HCT116 (cell line): ENCODE results near the gene VASN. TPM values are rescaled to one million over a fixed set of nuclear protein-coding genes. Genes with fewer than 3 reads are reported as not detected.

Experiments used
- ATAC-seq: fragments of 200-7000 bp; cut with Tn5 transposase; 2 replicates; pipeline ENCODE4 v1.9.1; 2020; ENCODE audit warnings: mild to moderate bottlenecking, moderate library complexity
- BruUV-seq: library from RNA; stranded (reverse); fragments of 400-500 nt; replicated peaks from 2 replicates; lab custom pipeline; 2021; lab: Mats Ljungman, UMichigan
- CTCF ChIA-PET: fragments of 300-600 bp; sonication (Branson Sonifier 250); formaldehyde crosslinking; loops from one replicate; lab custom pipeline; 2021; ENCODE audit warnings: antibody characterized with exemption; lab: Charles Lee
- POLR2A ChIA-PET: fragments of 300-600, 350-600 bp; sonication (Branson Sonifier 250); formaldehyde crosslinking; loops from one replicate; lab custom pipeline; 2021; ENCODE audit warnings: antibody characterized with exemption; lab: Charles Lee
- RAD21 ChIA-PET, 2 experiments: fragments of 300-600 bp; sonication (Branson Sonifier 250); formaldehyde crosslinking; loops; one replicate each; lab custom pipeline; 2023; ENCODE audit warnings: low total read pairs in 2 of 2; ENCODE audit not compliant: uncharacterized antibody in 2 of 2, unreplicated experiment in 2 of 2, low non-redundant PET in 1 of 2; lab: Charles Lee
- DNase-seq: peaks from one replicate; pipeline ENCODE4 v3.0.0-alpha.2; 2010; ENCODE audit warnings: low read depth, low spot score
- H2AFZ ChIP-seq: fragments of 200-600 bp; shearing (Covaris generic), sonication (generic); 2 replicates; pipeline ENCODE4 v1.6.1; 2017; ENCODE audit warnings: low read depth, mixed run types, mixed read lengths, antibody characterized with exemption, low read length; ENCODE audit not compliant: poor library complexity, severe bottlenecking
- H3K27ac ChIP-seq: 2 replicates; pipeline ENCODE4 v1.5.1; 2012; ENCODE audit warnings: low read depth, low read length
- H3K27me3 ChIP-seq: fragments of 200-600 bp; sonication (generic); 2 replicates; pipeline ENCODE4 v1.6.1; 2016; ENCODE audit warnings: mixed run types, low read length, mixed read lengths; ENCODE audit not compliant: insufficient read depth
- H3K36me3 ChIP-seq, 2 experiments: fragments of 200-500 bp in 1 of 2; fragments of 200-600 bp in 1 of 2; sonication (Bioruptor generic) in 1 of 2; sonication (generic) in 1 of 2; 2 replicates each; pipeline versions ENCODE4 v1.5.1 to v1.6.1; 2014 to 2016; ENCODE audit warnings: low read length in 2 of 2, inconsistent platforms in 1 of 2, mixed read lengths in 1 of 2, mixed run types in 1 of 2; ENCODE audit not compliant: insufficient read depth in 2 of 2, control insufficient read depth in 1 of 2
- H3K4me1 ChIP-seq, 2 experiments: fragments of 200-600 bp in 1 of 2; sonication (generic) in 1 of 2; 2 replicates each; pipeline versions ENCODE4 v1.5.1 to v1.6.1; 2012 to 2017; ENCODE audit warnings: low read length in 2 of 2, inconsistent platforms in 1 of 2, mild to moderate bottlenecking in 1 of 2, mixed read lengths in 1 of 2, mixed run types in 1 of 2, moderate library complexity in 1 of 2; ENCODE audit not compliant: insufficient read depth in 2 of 2, control insufficient read depth in 1 of 2
- H3K4me2 ChIP-seq: fragments of 200-600 bp; sonication (generic); 2 replicates; pipeline ENCODE4 v1.6.1; 2017; ENCODE audit warnings: mixed run types, low read length, mixed read lengths
- H3K4me3 ChIP-seq, 2 experiments: fragments of 200-600 bp in 1 of 2; sonication (generic) in 1 of 2; replicated peaks in 1 of 2; 2 replicates each; pipeline ENCODE4 v1.5.1; 2011 to 2016; ENCODE audit warnings: low read length in 2 of 2, control low read depth in 1 of 2, low read depth in 1 of 2, mild to moderate bottlenecking in 1 of 2, mixed read lengths in 1 of 2, mixed run types in 1 of 2
- H3K79me2 ChIP-seq: fragments of 200-600 bp; sonication (generic); 2 replicates; pipeline ENCODE4 v1.6.1; 2017; ENCODE audit warnings: mild to moderate bottlenecking, mixed run types, low read length, moderate library complexity, mixed read lengths; ENCODE audit not compliant: insufficient read depth
- H3K9ac ChIP-seq: fragments of 200-600 bp; sonication (generic); 2 replicates; pipeline ENCODE4 v1.6.1; 2016; ENCODE audit warnings: low read length, mixed read lengths
- H3K9me2 ChIP-seq: fragments of 200-600 bp; sonication (generic), shearing (Covaris generic); 2 replicates; pipeline ENCODE4 v1.6.1; 2017; ENCODE audit warnings: mixed run types, mild to moderate bottlenecking, moderate library complexity; ENCODE audit not compliant: insufficient read depth
- H3K9me3 ChIP-seq, 2 experiments: fragments of 200-500 bp in 1 of 2; fragments of 200-600 bp in 1 of 2; sonication (Bioruptor generic) in 1 of 2; sonication (generic) in 1 of 2; 2 replicates each; pipeline ENCODE4 v1.6.1; 2014 to 2017; ENCODE audit warnings: low read length in 2 of 2, mixed read lengths in 2 of 2, inconsistent platforms in 1 of 2, low read depth in 1 of 2, mild to moderate bottlenecking in 1 of 2, mixed run types in 1 of 2, moderate library complexity in 1 of 2; ENCODE audit not compliant: control insufficient read depth in 1 of 2, insufficient read depth in 1 of 2
- H4K20me1 ChIP-seq: fragments of 200-600 bp; sonication (generic), shearing (Covaris generic); 2 replicates; pipeline ENCODE4 v1.6.1; 2017; ENCODE audit warnings: mixed run types, mild to moderate bottlenecking, moderate library complexity; ENCODE audit not compliant: insufficient read depth
- CEBPB ChIP-seq: IDR thresholded peaks from 2 replicates; pipeline ENCODE4 v1.6.1; 2012; ENCODE audit warnings: low read depth
- EGR1 ChIP-seq: IDR thresholded peaks from 2 replicates; pipeline ENCODE4 v1.6.1; 2012; ENCODE audit warnings: low read depth
- ELF1 ChIP-seq: IDR thresholded peaks from 2 replicates; pipeline ENCODE4 v1.6.1; 2012; ENCODE audit warnings: low read depth, borderline replicate concordance
- FOSL1 ChIP-seq: IDR thresholded peaks from 2 replicates; pipeline ENCODE4 v1.6.1; 2012; ENCODE audit warnings: low read depth
- MAX ChIP-seq: IDR thresholded peaks from 2 replicates; pipeline ENCODE4 v1.6.1; 2012
- REST ChIP-seq: IDR thresholded peaks from 2 replicates; pipeline ENCODE4 v1.6.1; 2012; ENCODE audit warnings: low read depth
- SP1 ChIP-seq: IDR thresholded peaks from 2 replicates; pipeline ENCODE4 v1.6.1; 2012; ENCODE audit warnings: low read depth
- YY1 ChIP-seq: IDR thresholded peaks from 2 replicates; pipeline ENCODE4 v1.6.1; 2011; ENCODE audit warnings: low read length, low read depth, moderate library complexity, mild to moderate bottlenecking; ENCODE audit not compliant: insufficient replicate concordance; ENCODE audit errors: extremely low read depth
- ZBTB33 ChIP-seq: IDR thresholded peaks from 2 replicates; pipeline ENCODE4 v1.6.1; 2011; ENCODE audit warnings: mild to moderate bottlenecking, low read length, moderate library complexity; ENCODE audit not compliant: insufficient replicate concordance; ENCODE audit errors: extremely low read depth
- ZFX ChIP-seq: fragments of 450-650 bp; IDR thresholded peaks from 2 replicates; pipeline ENCODE4 v1.6.1; 2017
- intact Hi-C: fragments of 100-400 bp; cut with micrococcal nuclease; formaldehyde crosslinking; loops from 2 replicates; pipeline ENCODE4 v1.10.0; 2022
- total RNA-seq: library from RNA; stranded (reverse); gene quantifications from one replicate; pipeline ENCODE4 v1.2.1, GENCODE V29; 2021; ENCODE audit not compliant: unreplicated experiment

The VASN gene
- total RNA-seq, 1 experiment from 2014 or later: 6.3 TPM

GRCh38 chr16:4349332-4349731 lies 22.3 kb upstream of the VASN start (continued):
- TF ChIP-seq ZBTB33 (no peak), REST (no peak), YY1 (no peak)

GRCh38 chr16:4350365-4350786 lies 21.3 kb upstream of the VASN start:
- ChIA-PET RAD21 (interaction anchor here in 1 of 2 experiments (1.3 kb wide), 1 partner anchor 52 kb away, joined by 3 read pairs; no protein-coding TSS in a partner anchor), POLR2A (no interaction called here), CTCF (interaction anchor here (0.9 to 2.0 kb wide), 5 partner anchors 41 to 96 kb away, joined by 3 to 13 read pairs (median 4); no protein-coding TSS in a partner anchor)
- Histone ChIP-seq H3K79me2 (peaks cover 57% of the 10 kb centered on the region), H3K9ac (peak overlapping the region; percentile 99), H3K36me3 (peaks cover 2 to 9% of the 10 kb centered on the region in 2 experiments; a peak in 2 of 4 replicates), H3K9me3 (no peaks in the 10 kb centered on the region), H3K27me3 (no peaks in the 10 kb centered on the region), H3K4me3 (peak overlapping the region; percentile 98 to 99), H4K20me1 (peaks cover 6% of the 10 kb centered on the region; the same call in 1 of the 2 replicates), H3K27ac (peak overlapping the region; percentile 94), H3K9me2 (no peaks in the 10 kb centered on the region), H3K4me1 (peaks cover 7 to 19% of the 10 kb centered on the region in 2 experiments), H3K4me2 (peak overlapping the region; percentile 89), H2AFZ (no peak overlapping the region)
- intact Hi-C loops: no loop called here
- BruUV-seq: no TSS peak
- ATAC-seq (peak; percentile 35), DNase-seq (no peak)
- TF ChIP-seq CEBPB (no peak), FOSL1 (no peak), MAX (no peak), EGR1 (no peak), YY1 (no peak), ELF1 (no peak), ZFX (no peak), SP1 (no peak)
